Liver (tissue), 9 donors: Measurements from ENCODE around the gene IKZF3. TPM values are rescaled to one million over a fixed set of nuclear protein-coding genes. Genes with fewer than 3 reads are reported as not detected.

ENCODE experiments used
- DNase-seq: peaks from one replicate; pipeline ENCODE4 v3.0.0-alpha.2; 2017; ENCODE audit warnings: low spot score
- H3K27ac ChIP-seq, 2 donors: one replicate each; pipeline ENCODE4 v1.7.0; 2013; ENCODE audit warnings: inconsistent platforms in 2 of 2, low read length in 2 of 2, control low read depth in 1 of 2, low read depth in 1 of 2, mild to moderate bottlenecking in 1 of 2
- H3K27me3 ChIP-seq, 4 donors: one replicate each; pipeline versions ENCODE4 v1.6.1 to v1.7.0; 2013; ENCODE audit warnings: low read length in 3 of 4, inconsistent platforms in 1 of 4, mild to moderate bottlenecking in 1 of 4, moderate library complexity in 1 of 4; ENCODE audit not compliant: control insufficient read depth in 4 of 4, insufficient read depth in 4 of 4
- H3K36me3 ChIP-seq, 4 donors: one replicate each; pipeline versions ENCODE4 v1.6.1 to v1.7.0; 2013; ENCODE audit warnings: low read length in 3 of 4, mild to moderate bottlenecking in 3 of 4, low read depth in 1 of 4, moderate library complexity in 1 of 4; ENCODE audit not compliant: control insufficient read depth in 4 of 4, insufficient read depth in 3 of 4
- H3K4me1 ChIP-seq, 4 donors: one replicate each; pipeline versions ENCODE4 v1.6.1 to v1.7.0; 2013; ENCODE audit warnings: low read length in 3 of 4, mild to moderate bottlenecking in 3 of 4, moderate library complexity in 1 of 4; ENCODE audit not compliant: control insufficient read depth in 4 of 4, insufficient read depth in 4 of 4
- H3K4me3 ChIP-seq, 3 donors: one replicate each; pipeline versions ENCODE4 v1.6.1 to v1.7.0; 2013; ENCODE audit warnings: low read length in 3 of 3, control low read depth in 1 of 3, low read depth in 1 of 3, mild to moderate bottlenecking in 1 of 3
- H3K9ac ChIP-seq, 2 donors: one replicate each; pipeline ENCODE4 v1.7.0; 2013; ENCODE audit warnings: low read length in 2 of 2, mild to moderate bottlenecking in 2 of 2, moderate library complexity in 2 of 2, control low read depth in 1 of 2, low read depth in 1 of 2
- H3K9me3 ChIP-seq, 4 donors: one replicate each; pipeline versions ENCODE4 v1.6.1 to v1.7.0; 2013; ENCODE audit warnings: low read length in 3 of 4; ENCODE audit not compliant: control insufficient read depth in 4 of 4
- CTCF ChIP-seq: fragments of 150-350 bp; IDR thresholded peaks from 2 replicates; pipeline ENCODE4 v1.5.1; 2017; ENCODE audit warnings: improper control_type of control experiment, low read depth, low read length; ENCODE audit not compliant: missing input control
- FOXA1 ChIP-seq: IDR thresholded peaks from 2 replicates; pipeline ENCODE4 v1.6.1; 2016; ENCODE audit warnings: antibody characterized with exemption
- GABPA ChIP-seq, 2 donors: IDR thresholded peaks in 1 of 2; conservative IDR thresholded peaks in 1 of 2; 2 replicates each; pipeline ENCODE4 v1.6.1; 2016; ENCODE audit warnings: antibody characterized with exemption in 2 of 2, mild to moderate bottlenecking in 1 of 2, moderate library complexity in 1 of 2
- JUND ChIP-seq, 2 donors: IDR thresholded peaks; 2 replicates each; pipeline ENCODE4 v1.6.1; 2016; ENCODE audit warnings: antibody characterized with exemption in 2 of 2
- RAD21 ChIP-seq, 2 donors: IDR thresholded peaks; 2 replicates each; pipeline ENCODE4 v1.6.1; 2016; ENCODE audit warnings: antibody characterized with exemption in 2 of 2, mild to moderate bottlenecking in 2 of 2
- RXRA ChIP-seq, 2 donors: IDR thresholded peaks; 2 replicates each; pipeline ENCODE4 v1.6.1; 2017 to 2018; ENCODE audit warnings: antibody characterized with exemption in 2 of 2, mild to moderate bottlenecking in 1 of 2
- SP1 ChIP-seq: IDR thresholded peaks from 2 replicates; pipeline ENCODE4 v1.6.1; 2018; ENCODE audit warnings: antibody characterized with exemption, mild to moderate bottlenecking
- TAF1 ChIP-seq: conservative IDR thresholded peaks from 2 replicates; pipeline ENCODE4 v1.6.1; 2016; ENCODE audit warnings: antibody characterized with exemption, mild to moderate bottlenecking
- WGBS: extraction: QIAGEN DNeasy Blood & Tissue Kit; methylation state at CpG from one replicate; pipeline ENCODE4 v1.1.7; 2013; 5-methylcytosine and 5-hydroxymethylcytosine counted together
- polyA plus RNA-seq, 2 donors: library from polyadenylated mRNA; stranded (reverse) in 1 of 2; unstranded in 1 of 2; fragments of 200-250 nt in 1 of 2; fragments of >200 nt in 1 of 2; fragmentation: Nextera tagmentation in 1 of 2; extraction: Ambion mirVana in 1 of 2; gene quantifications; one replicate each; pipeline versions ENCODE4 v1.2.1 to v1.2.3, GENCODE V29; 2013 to 2015
- total RNA-seq, 2 donors: library from RNA; depleted of rRNA; stranded (reverse); fragments of >200 nt; gene quantifications; one replicate each; pipeline ENCODE4 v1.2.3, GENCODE V29; 2014
- TF ChIP-seq, protein P1 (sequence below): IDR thresholded peaks from 2 replicates; pipeline ENCODE4 v1.6.1; 2016; ENCODE audit warnings: antibody characterized with exemption
- TF ChIP-seq, protein P2 (sequence below): IDR thresholded peaks from 2 replicates; pipeline ENCODE4 v1.6.1; 2016; ENCODE audit warnings: antibody characterized with exemption
- donor health status: healthy.
- donor health status: healthy.
- donor health status: healthy.
- donor health status: healthy.
- donor health status: healthy.

The IKZF3 gene
- total and polyA plus RNA-seq, 4 donors, result 0.32 to 2.3 (median 0.83) TPM

DNA sequence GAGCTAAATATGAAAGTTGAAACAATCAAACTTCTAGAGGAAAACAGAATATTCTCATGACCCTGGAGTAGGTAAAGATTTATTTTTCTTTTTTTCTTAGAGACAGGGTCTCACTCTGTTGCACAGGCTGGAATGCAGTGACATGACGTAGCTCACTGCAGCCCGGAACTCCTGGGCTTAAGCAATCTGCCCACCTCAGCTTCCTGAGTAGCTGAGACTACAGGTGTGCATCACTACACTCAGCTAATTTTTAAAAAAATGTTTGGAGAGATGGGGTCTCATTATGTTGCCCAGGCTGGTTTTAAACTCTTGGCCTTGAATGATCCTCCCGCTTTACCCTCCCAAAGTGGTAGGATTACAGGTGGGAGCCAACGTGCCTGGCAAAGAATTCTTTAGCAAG, 15.5 kb downstream of the IKZF3 start:
- Histone ChIP-seq H3K4me1 (no peaks in the 10 kb centered on the region), H3K27ac (no peak overlapping the region), H3K9me3 (no peaks in the 10 kb centered on the region), H3K36me3 (no peaks in the 10 kb centered on the region), H3K27me3 (no peaks in the 10 kb centered on the region), H3K4me3 (no peak overlapping the region), H3K9ac (no peak overlapping the region)
- TF ChIP-seq, protein P1, sequence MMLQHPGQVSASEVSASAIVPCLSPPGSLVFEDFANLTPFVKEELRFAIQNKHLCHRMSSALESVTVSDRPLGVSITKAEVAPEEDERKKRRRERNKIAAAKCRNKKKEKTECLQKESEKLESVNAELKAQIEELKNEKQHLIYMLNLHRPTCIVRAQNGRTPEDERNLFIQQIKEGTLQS, result no peak
- TF ChIP-seq SP1 (no peak), RXRA (IDR thresholded peaks at IDR 0.05) (no peak)
- 83% methylated on average over 4 of the region's 4 CpGs for WGBS
- no peak for DNase-seq

GRCh38 chr17:39846205-39846604, 17.9 kb downstream of the IKZF3 start:
- no peak for DNase-seq
- TF ChIP-seq RAD21 (IDR thresholded peaks at IDR 0.05) (no peak), TAF1 (no peak)
- Histone ChIP-seq H3K4me1 (no peaks in the 10 kb centered on the region), H3K27me3 (no peaks in the 10 kb centered on the region), H3K36me3 (no peaks in the 10 kb centered on the region), H3K9me3 (no peaks in the 10 kb centered on the region), H3K4me3 (no peak overlapping the region), H3K27ac (no peak overlapping the region), H3K9ac (no peak overlapping the region)
- WGBS, result 70% methylated on average over 4 of the region's 4 CpGs

DNA sequence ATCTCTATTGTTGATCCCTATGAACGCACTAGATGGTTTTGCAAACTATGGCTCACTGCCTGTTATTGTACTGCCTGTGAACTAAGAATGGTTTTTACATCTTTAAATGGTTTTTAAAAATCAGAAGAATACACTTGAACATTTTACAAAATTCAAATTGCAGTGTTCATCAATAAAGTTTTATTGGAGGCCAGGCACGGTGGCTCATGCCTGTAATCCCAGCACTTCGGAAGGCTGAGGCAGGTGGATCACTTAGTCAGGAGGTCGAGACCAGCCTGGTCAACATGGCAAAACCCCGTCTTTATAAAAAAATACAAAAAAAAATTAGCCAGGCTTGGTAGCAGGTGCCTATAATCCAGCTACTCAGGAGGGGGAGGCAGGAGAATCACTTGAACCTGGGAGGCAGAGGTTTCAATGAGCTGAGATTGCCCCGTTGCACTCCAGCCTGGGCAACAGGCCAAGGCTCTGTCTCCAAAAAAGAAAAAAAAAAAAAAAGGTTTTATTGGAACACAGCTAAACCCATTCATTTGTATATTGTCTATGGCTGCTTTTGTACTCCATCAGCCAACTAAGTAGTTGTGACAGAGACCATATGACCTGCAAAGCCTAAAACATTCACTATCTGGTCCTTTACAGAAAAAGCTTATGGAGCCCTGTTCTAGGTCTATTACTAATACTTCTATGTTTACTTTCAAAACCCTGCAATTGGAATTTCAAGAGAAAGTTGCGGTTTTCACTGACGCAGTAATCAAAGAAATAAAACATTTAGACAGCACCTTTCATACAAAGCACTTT, 18.9 kb downstream of the IKZF3 start:
- no peak overlapping the region for H3K4me3 ChIP-seq
- 76% methylated on average over 8 of the region's 8 CpGs for WGBS
- no peaks in the 10 kb centered on the region for H3K36me3 ChIP-seq
- H3K27ac ChIP-seq, result no peak overlapping the region
- H3K9me3 ChIP-seq, result no peaks in the 10 kb centered on the region
- no peak for DNase-seq
- H3K9ac ChIP-seq, result no peak overlapping the region
- TF ChIP-seq GABPA (IDR thresholded peaks at IDR 0.05 in 1 of 2, conservative IDR thresholded peaks at IDR 0.05 in 1 of 2) (no peak), JUND (IDR thresholded peaks at IDR 0.05) (no peak), RXRA (IDR thresholded peaks at IDR 0.05) (no peak), FOXA1 (no peak), CTCF (no peak)
- TF ChIP-seq, protein P2, sequence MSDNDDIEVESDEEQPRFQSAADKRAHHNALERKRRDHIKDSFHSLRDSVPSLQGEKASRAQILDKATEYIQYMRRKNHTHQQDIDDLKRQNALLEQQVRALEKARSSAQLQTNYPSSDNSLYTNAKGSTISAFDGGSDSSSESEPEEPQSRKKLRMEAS, result no peak
- no peaks in the 10 kb centered on the region for H3K27me3 ChIP-seq
- H3K4me1 ChIP-seq, result no peaks in the 10 kb centered on the region

GRCh38 chr17:39841134-39841683, 22.9 kb downstream of the IKZF3 start:
- no peak for TF ChIP-seq CTCF
- TF ChIP-seq FOXA1, result no peak
- Histone ChIP-seq H3K9me3 (no peaks in the 10 kb centered on the region), H3K27me3 (no peaks in the 10 kb centered on the region), H3K36me3 (no peaks in the 10 kb centered on the region), H3K4me3 (no peak overlapping the region), H3K4me1 (no peaks in the 10 kb centered on the region), H3K9ac (no peak overlapping the region), H3K27ac (no peak overlapping the region)
- WGBS, result 90% methylated on average over 2 of the region's 2 CpGs
- no peak for DNase-seq
